HG03139 (cell line): ENCODE measurements around the gene HTT.

ENCODE experiments used
- ATAC-seq: cut with Tn5 transposase; IDR thresholded peaks from one replicate; pipeline ENCODE4 v1.9.1; 2021; ENCODE audit not compliant: unreplicated experiment

HTT gene

GRCh38 chr4:3231471-3231870, 157.0 kb downstream of the HTT start:
- no peak for ATAC-seq

GRCh38 chr4:3232001-3232400, 157.5 kb downstream of the HTT start:
- ATAC-seq = no peak

- no peak for ATAC-seq
Measured at GRCh38 chr4:3232871-3233271, 158.4 kb downstream of the HTT start.

GRCh38 chr4:3233391-3234071, 159.1 kb downstream of the HTT start:
- ATAC-seq = no peak

- ATAC-seq = no peak
Measured at GRCh38 chr4:3234171-3235029, 159.9 kb downstream of the HTT start.

- ATAC-seq = no peak
Measured at GRCh38 chr4:3235030-3235345, 160.5 kb downstream of the HTT start.

- ATAC-seq = no peak
Measured at GRCh38 chr4:3235581-3235980, 161.1 kb downstream of the HTT start.

GRCh38 chr4:3236326-3236878, 161.9 kb downstream of the HTT start:
- no peak for ATAC-seq

- no peak for ATAC-seq
Measured at GRCh38 chr4:3237266-3237665, 162.8 kb downstream of the HTT start.

- ATAC-seq = no peak
Measured at GRCh38 chr4:3237712-3238560, 163.5 kb downstream of the HTT start.

- ATAC-seq = no peak
Measured at GRCh38 chr4:3238721-3239120, 164.2 kb downstream of the HTT start.

- no peak for ATAC-seq
Measured at GRCh38 chr4:3239303-3239702, 164.8 kb downstream of the HTT start.

- ATAC-seq = no peak
Measured at GRCh38 chr4:3239998-3240920, 165.8 kb downstream of the HTT start.

- no peak for ATAC-seq
Measured at GRCh38 chr4:3240936-3241522, 166.5 kb downstream of the HTT start.

GRCh38 chr4:3241898-3242524, 167.5 kb downstream of the HTT start:
- no peak for ATAC-seq

GRCh38 chr4:3243136-3243780, 168.8 kb downstream of the HTT start:
- no peak for ATAC-seq

GRCh38 chr4:3244002-3244401, 169.5 kb downstream of the HTT start:
- no peak for ATAC-seq

GRCh38 chr4:3244747-3245146, 170.3 kb downstream of the HTT start:
- ATAC-seq = no peak

GRCh38 chr4:3245676-3246075, 171.2 kb downstream of the HTT start:
- ATAC-seq = no peak
